GM11168 (cell line): ENCODE results near the gene LRTM2.

Source experiments
- in situ Hi-C: fragments of 300-500 bp; cut with MboI; formaldehyde crosslinking; loops from one replicate; pipeline ENCODE4 v1.12.0; 2022; ENCODE audit warnings: low sequenced_read_pairs; ENCODE audit not compliant: unreplicated experiment

Gene LRTM2

DNA sequence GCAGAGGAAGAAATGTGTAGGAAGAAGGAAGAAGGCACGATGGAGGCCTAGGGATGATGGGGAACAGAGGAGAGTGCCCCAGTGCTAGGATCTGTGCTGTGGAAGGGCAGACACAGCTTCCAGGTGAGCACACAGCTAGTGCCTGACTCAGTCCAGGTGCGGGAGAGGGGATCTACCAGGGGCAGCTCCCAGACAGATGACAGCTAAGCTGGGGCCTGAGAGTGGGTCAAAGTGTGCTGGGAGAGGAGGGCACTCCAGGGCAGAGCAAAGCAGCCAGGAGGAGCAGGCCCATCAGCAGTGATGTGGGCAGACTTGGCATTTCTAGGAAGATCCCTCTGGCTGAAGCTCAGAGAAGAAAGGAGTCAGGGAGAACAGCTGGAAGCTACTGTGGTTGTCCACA is 36.7 kb downstream of the LRTM2 start:
- in situ Hi-C loops = no loop called here

DNA sequence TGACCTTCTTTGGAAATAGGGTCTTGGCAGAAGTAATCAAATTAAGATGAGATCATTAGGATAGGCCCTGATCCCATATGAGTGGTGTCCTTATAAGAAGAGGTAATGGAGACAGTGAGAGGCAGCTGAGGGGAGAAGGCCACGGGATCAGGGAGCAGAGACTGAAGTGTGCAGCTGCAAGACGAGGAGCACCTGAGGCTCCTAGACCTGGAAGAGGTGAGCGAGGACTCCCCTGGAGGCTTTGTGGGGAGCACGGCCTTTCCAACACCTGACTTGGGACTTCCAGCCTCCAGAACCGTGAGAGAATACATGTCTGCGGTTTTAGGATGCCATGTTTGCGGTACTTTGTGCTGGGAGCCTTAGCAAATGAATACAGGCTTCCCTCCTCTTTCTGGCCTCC is 37.5 kb downstream of the LRTM2 start:
- in situ Hi-C loops = no loop called here

DNA sequence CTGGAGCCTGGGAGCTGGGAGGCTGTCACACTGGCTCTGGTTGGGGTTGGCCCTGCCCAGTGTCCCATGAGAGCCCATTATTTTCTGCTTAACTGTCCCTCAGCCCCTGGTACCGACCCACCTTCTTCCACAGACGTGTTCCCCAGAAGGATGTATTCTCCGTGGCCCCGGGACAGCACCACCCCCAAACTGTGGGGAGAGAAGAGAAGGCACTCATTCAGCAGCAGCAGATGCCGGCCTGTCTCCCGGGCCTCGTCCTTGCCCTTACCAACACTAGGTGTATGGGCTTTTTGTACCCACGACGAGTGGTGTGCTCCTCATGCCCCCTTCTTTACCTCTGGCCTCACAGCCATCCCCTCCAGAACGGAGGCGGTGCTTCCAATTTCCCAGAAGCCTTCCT is 38.1 kb downstream of the LRTM2 start:
- in situ Hi-C loops = no loop called here

DNA sequence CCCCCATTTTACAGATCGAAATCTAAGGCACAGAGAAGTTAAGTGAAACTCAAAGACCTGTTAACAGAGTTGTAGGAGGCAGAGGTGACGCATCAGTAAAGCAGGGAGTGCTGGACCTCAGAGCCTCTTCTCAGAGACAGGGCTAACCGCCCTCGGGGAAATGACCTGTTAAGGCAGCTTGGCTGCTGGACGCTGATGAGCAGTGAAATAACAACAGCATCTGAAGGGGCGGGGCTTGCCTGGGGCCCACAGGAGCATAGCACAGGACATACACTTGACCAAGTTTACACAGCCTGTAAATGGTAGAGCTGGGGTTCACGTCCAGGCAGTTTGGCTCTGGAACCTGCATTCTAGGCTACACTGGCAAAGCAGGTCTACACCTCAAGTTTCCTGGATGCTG is 39.3 kb downstream of the LRTM2 start:
- in situ Hi-C loops = no loop called here

DNA sequence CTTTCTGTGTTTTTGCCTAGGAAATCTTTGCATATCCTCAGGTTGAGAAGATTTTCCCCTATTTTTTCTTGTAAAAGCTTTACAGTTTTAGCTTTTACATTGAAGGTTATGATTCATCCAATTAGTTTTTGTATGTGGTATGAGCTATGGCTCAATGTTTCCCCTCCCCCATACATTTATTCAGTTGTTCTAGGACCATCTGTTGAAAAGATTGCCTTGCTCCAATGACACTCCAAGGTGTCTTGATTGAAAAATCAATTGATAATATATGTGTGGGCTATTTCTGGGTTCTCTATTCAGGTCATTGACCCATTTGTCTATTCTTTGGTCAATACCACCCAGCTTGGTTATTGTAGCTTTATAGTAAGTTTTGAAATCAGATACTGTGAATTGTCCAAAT is 42.6 kb downstream of the LRTM2 start:
- in situ Hi-C loops = no loop called here

DNA sequence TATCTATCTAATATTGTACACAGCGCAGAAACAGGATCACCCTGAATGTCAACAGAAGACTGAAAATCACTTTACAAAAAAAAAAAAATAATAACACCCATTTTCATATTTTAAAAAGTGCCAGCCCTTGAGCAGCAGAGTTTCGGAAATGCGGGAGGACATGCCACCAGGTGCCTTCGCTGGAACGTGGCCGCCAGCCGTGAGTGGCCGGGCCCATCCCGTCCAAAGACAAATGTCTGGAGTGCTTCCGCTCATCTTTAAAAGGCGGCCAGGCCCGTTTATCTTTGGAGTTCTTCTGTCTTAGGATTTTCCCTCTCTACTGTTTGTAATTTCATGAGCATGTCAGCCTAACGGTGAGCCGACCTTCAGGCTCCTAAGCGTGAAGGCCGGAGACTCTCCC is 43.5 kb downstream of the LRTM2 start:
- in situ Hi-C loops = no loop called here

DNA sequence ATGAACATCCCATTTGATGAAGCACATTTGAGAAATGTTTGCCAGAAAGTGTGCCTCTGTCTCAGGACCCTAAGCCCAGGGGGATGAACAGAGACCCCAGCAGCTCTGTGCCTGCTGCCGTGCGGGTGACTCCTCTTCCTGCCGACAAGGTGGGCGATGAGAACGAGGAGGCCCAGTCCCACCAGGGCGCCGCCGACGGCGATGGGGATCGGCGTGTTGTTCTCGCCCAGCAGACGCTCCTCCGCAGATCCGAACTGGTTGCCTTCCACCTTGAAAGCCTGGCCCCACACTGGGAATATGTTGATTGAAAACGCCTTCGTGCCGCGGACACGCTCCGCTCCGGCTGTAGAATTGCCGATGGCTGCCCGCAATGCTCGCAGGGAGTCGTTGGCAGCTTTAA is 44.1 kb downstream of the LRTM2 start:
- in situ Hi-C loops = no loop called here

DNA sequence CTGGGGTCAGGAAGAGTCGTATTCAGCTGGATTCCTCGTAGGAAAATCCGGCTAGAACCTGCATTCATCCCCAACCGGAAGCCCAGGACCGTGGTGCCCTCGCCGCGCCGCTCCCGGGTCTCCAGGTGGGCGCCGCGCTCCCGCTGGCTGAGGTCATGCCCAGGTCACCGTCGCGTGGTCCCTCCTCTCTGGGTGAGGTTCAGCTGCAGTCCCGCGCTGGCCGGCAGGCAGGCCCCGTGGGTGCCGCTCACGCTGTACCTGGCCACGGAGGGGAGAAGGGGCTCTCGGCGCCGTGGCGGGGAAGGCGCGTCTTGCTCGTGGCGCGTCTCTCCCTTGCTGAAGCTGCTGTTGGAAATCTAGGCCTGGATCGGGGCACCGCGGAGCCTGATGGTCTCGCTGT is 44.5 kb downstream of the LRTM2 start:
- in situ Hi-C loops = no loop called here

DNA sequence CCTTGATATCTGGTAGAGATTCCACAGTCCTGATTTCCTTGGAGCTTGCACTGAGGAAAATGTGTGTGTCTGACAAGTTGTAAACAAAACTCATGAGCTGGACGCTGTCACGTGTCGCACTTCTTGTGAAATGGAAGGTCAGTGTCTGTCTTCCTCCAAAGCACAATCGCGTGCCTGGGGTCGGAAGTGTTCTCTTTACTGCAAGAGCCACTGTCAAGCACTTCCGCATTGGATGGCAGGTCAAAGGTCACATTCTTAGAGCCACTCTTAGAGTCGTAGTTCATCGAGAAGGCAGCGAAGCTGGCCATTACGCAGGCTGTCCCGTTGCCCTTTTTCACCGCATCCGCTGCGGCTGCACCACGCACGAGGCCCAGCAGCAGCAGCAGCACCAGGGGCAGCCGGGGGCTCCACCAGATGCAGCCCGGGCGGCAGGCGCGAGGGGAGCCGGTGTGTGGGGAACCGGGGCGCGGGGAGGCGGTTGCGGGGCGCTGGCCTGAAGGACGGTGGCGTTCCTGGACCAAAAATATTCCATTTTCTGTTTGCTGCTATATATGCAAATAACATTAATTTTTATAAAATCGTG is 45.0 kb downstream of the LRTM2 start:
- in situ Hi-C loops = no loop called here

DNA sequence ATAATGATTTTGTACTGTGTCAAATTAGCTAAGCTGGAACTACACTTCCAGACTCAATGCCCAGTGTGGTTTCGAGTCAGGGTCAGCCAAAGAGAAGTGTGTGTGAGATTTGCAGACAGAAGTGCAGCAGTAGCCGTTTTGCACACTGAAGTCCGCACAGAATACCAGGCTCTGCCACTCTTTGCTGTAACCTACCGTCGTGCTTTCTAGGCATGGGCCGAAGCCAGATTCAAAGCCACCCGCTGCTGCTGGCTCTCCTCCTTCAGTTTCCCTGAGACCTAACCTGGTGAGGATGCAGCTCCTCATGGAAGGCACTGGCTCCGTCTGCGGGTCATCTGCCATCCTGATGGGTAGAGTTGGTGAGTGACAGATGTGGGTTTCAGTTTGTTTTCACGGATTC is 48.8 kb downstream of the LRTM2 start:
- in situ Hi-C loops = no loop called here

DNA sequence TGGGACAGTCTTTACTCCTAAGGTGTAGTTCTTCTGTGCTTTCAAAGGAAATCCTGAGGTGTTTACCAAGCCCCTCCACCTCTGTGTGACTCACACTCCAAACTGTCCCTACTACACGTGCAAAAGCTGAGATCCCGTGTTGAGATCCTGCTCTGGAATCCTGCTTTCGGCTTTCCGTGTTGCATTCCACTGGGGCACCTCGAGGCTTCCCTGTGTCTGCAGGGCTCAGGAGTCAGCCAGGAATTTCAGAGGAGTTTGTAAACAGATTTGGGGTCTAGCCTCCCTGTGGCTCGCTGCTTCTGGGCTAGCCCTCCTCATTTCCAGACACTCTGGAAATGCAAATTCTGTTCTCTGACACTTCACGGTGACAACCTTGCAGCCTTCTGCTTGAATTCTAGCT is 49.7 kb downstream of the LRTM2 start:
- in situ Hi-C loops = no loop called here

DNA sequence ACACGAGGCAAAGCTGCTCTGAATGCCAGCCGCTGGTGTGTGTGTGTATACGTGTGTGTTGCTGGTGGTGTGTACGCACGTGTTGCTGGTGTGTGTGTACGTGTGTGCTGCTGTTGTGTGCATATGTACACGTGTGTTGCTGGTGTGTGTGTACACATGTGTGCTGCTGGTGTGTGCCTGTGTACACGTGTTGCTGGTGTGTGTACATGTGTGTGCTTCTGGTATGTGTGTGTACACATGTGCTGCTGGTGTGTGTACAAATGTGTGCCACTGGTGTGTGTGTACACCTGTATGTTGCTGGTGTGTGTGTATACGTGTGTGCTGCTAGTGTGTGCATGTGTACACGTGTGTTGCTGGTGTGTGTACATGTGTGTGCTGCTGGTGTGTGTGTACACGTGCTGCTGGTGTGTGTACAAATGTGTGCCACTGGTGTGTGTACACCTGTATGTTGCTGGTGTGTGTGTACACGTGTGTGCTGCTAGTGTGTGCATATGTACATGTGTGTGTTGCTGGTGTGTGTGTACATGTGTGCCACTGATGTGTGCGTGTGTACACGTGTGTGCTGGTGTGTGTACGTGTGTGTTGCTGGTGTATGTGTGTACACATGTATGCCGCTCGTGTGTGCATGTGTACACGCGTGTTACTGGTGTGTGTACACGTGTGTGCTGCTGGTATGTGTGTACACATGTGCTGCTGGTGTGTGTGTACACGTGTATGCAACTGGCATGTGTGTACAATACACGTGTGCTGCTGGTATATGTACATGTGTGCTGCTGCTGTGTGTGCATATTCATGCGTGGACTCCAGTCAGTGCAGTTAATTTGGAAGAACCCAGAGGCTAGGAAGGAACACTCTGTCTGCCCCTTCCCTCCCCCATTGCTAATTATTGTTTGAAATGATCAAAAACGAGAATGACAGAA is 50.9 kb downstream of the LRTM2 start:
- in situ Hi-C loops = no loop called here

DNA sequence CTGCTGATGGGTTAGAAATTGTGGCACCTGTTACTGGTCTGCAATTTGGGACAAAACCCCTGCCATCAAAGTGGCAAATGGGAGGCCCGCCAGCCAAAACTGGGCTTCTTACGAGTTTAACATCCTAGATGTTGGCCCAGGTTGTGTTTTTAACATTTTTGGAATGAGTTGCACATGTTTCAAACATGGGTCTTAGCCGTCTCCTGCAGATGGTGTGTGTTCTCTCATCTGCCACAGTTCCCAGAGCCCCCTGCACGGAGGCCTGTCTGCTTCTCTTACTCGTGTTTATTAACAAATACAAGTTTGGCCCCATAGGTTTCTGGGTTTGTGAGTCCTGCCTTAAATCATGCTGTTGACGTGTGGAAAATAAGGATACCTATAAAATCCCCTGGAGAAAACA is 51.6 kb downstream of the LRTM2 start:
- in situ Hi-C loops = no loop called here

DNA sequence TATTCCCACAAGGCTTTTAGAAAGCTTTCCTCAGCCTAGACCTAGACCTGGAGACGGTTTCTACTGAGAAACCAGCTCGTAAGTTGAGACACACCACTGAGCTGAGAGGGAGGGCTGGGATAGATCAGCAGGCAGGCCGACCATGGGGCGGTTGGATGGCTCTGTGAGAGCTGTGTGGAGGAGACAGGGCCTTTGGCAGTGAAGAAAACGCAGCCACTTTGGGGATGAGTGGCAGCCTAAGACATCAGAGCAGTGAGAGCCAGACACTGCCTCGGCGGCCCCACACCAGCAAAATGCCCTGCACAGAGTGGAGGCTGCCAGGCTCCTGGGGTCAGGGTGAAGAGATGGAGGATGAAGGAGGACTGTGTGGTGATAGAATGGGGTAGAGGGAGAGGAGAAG is 52.1 kb downstream of the LRTM2 start:
- in situ Hi-C loops = no loop called here

DNA sequence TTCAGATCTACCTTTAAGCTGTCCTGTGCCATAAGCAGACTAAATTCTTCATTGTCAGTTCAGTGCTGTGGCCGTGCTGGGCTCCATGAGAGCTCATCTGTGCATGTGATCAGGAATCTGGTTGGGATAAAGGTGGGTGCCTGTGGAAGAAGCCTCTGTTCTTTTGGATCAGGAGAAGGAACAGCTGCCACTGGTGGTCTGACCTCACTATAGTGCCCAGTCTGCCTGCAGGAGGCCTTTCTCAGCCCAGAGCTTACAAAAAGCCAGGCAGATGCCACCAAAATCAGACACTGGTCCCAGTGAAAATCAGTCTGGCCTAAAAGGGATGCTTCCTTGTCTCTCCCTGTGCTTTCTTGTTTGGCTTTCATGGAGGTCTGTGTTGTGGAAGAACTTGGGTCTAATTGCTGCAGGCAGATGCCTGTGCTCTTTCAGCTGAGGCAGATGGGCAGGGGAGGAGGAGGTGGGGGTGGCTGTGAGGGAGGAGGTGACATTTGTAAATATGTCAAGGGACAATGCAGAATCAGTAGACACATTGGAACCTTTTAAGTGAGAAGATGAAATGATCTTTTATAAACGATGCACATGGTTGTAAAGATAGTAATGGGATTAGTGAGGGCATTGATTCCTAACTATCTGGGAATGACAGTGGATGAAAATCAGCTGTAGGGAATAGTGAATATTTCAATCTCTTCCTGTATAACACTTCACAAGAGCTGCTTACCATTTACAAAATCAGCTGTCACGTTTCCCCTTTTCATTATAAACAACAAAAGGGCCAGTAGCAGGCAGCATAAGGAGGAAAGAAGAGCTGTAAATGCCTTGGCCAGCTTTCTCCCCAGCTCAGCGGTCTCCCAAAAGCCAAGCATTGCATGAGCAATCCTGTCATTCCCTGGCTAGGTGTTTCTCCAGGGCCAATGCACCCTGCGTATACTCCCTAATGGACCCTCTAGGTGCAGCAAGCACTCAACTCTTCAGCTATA is 53.5 kb downstream of the LRTM2 start:
- in situ Hi-C loops = no loop called here

DNA sequence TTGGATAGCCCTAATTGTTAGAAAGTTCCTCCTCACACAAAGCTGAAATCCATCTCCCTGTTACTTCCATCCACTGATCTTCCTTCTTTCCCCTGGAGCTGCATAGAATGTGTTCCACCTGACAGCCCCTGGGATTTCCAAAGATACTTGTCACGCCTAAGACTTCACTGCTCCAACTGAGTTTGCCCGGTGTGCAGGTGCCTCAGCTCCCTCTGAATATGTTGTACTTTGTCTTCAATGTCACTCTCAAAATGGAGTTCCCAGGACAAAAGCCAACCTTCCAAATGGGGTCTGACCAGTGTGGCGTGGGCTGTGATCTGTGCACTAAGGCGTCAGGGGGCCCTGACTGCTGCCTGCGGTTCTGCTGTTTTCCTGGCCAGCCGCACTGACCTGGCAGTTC is 55.2 kb downstream of the LRTM2 start:
- in situ Hi-C loops = no loop called here

DNA sequence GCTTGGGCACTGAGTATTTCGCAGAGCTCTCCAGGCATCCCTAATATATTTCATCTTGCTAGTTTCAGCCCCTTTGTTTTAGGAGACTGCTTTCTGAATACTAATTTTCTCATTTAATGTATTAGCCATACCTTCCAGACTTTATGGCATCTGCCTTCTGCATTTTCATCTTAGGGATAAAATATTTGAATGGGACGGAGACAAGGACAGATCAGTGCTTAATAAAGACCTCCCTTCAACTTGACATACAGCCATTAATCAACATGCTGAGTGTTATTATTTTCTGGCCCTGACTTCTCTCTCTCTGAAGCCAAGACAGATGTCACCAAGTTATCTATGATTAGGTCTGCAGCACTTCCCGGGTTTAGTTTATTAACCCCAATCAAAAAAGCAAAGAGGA is 55.7 kb downstream of the LRTM2 start:
- in situ Hi-C loops = no loop called here

DNA sequence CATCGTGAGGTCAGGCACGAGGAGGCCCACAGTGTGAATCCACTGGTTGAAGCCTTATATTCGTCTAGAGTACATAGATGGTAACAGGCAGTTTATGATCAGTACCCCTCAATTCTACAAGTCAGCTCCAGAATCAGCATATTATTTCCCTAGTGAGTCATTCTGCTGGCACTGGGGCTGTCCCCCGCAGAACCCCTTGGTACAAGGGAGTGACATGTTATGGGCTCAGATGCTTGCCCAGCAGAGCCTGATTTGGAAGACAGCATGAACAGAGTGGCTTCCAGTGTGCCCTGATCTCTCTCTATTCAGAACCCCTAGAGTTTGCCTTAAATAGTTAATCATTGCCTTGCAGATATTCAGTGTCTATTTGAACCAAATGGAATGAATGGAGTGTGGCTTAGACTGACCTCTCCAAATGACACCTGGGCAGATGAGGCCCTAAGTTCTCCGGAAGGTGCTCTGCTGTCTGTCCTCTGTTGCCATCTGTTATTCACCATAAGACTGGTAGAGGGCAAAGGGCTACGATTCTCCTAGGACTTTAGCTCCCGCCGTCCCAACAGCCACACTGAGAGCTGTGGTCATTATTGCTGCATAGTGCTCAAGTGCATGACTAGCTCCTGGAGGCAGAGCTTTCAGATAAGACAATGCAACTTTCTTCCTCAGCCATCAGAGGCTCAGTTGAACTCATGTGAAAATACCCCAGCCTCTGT is 57.0 kb downstream of the LRTM2 start:
- in situ Hi-C loops = no loop called here

DNA sequence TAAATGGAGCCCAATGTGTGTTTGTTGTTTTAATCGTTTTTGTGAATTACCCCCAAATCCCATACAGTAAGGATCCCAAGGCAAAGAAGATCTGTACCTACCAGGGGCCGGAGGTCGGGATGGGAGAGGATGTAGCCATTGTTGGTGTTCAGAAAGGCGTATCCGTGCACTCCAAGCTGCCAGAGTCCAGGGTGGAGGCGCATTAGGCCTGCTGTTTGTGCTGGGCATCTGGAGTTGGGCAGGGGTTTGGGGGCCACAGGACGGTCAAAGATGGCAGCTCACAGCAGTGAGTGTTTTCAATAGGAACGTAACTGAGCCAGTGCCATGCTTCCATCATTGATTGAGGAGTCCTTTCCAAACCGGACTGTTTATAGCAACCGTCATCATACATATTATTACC is 57.8 kb downstream of the LRTM2 start:
- in situ Hi-C loops = no loop called here

DNA sequence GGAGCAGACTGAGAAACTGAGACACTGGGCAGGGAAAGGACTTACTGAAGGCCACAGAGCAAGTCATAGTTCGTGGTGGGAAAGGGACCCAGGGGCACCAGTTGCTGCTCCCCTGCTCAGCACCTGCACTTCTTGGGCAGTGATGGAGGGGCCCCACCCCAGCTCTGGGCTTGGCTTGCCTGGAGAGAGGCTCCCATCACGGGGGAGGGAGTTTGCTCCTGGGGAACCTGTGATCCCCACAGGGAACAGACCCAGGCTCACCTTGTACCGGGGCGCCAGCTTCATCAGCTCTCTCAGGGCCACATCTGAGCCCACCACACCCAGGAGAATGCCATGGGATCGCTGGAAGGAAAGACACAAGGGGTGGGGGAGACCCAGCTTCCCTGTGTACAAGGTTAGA is 58.3 kb downstream of the LRTM2 start:
- in situ Hi-C loops = no loop called here
